Motor neuron (in vitro differentiated cells): ENCODE data around the gene CHST8. TPM values are rescaled to one million over a fixed set of nuclear protein-coding genes. Genes with fewer than 3 reads are reported as not detected.

Experiments used
- ATAC-seq, 8 experiments: fragments of 200-7000 bp; cut with Tn5 transposase; replicated peaks in 6 of 8; 2 replicates each; pipeline ENCODE4 v1.8.0; 2021; ENCODE audit warnings: mild to moderate bottlenecking in 8 of 8, moderate library complexity in 8 of 8
- H3K27ac ChIP-seq, 2 donors: fragments of 250-450 bp; sonication (Bioruptor Pico); 2 replicates each; pipeline ENCODE4 v1.9.0; 2021; ENCODE audit warnings: antibody characterized with exemption in 2 of 2, mild to moderate bottlenecking in 2 of 2, moderate library complexity in 1 of 2
- H3K4me1 ChIP-seq, 2 donors: fragments of 250-450 bp; sonication (Bioruptor Pico); replicated peaks in 1 of 2; 2 replicates each; pipeline ENCODE4 v1.6.1; 2021; ENCODE audit warnings: antibody characterized with exemption in 2 of 2, mild to moderate bottlenecking in 2 of 2, moderate library complexity in 1 of 2
- H3K4me3 ChIP-seq, 5 donors: fragments of 250-450 bp; sonication (Bioruptor Pico); 2 replicates each; pipeline ENCODE4 v1.9.0; 2021; ENCODE audit warnings: antibody characterized with exemption in 5 of 5, mild to moderate bottlenecking in 5 of 5, moderate library complexity in 4 of 5
- WGBS, 10 experiments: fragments of 450-650 bp; shearing (Covaris generic); methylation state at CpG; one replicate each; pipeline ENCODE4 v1.0.0; 2022; 5-methylcytosine and 5-hydroxymethylcytosine counted together
- in situ Hi-C, 9 experiments: fragments of 400-800 bp; cut with MboI; loops; one replicate each; pipeline ENCODE4 v1.15.0; 2021; ENCODE audit warnings: low sequenced_read_pairs in 9 of 9, low pct_unique_long_range_greater_than_20kb in 2 of 9; ENCODE audit not compliant: unreplicated experiment in 9 of 9
- total RNA-seq, 8 experiments: library from RNA; unstranded; fragments of 300-600 nt; gene quantifications; 2 replicates each; pipeline versions ENCODE4 v1.2.3 to v1.2.4, GENCODE V29; 2022

Gene CHST8
- total RNA-seq, 8 experiments from 2014 or later: 0.84 to 17.0 (median 11.5) TPM

DNA sequence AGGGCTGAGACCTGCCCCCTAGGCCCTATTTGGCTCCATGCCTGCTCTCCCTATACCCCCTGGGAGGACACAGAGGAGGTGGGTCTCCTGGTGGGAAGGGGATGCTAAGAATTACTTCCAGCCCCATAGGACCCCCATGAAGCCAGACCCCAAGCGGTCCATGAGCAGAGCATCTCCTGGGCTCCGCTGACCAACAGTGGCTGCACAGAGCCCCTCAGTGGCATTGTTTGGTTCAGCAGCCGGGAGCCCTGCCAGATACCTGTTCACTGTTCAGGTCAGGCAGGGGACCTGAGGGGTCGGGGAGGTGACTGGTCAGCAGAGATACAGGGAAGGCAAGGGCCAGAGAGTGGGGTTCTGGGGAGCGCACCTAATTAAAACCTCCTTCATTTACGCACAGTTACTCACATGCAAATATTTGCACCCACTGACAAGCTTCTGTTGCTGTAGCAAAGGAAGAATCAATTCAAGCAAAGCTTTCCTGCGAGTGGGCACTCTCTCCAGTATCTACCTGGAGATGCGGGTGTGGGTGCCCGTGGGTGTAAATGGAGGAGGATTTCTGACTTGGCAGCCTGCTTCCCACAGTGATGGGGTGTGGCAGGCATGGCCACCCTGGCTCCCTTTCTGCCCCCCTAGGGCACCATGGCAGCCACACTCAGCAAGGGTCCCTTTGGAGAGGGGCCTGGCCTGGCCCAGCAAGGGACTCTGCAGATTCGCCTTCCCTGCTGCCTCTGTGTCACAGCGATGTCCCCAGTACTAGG, 83.5 kb downstream of the CHST8 start:
- Histone ChIP-seq H3K27ac (no peak overlapping the region), H3K4me1 (peaks cover 7 to 22% of the 10 kb centered on the region in 2 donors), H3K4me3 (no peak overlapping the region)
- in situ Hi-C loops: no loop called here
- ATAC-seq: peak in 4 of 8 experiments; percentile 18 to 58 (median 32)
- 36 to 100% (median 60%) methylated on average over 1 to 4 of the region's 11 CpGs; no CpG with 5 or more reads in 6 of the 10 experiments for WGBS, 10 experiments

DNA sequence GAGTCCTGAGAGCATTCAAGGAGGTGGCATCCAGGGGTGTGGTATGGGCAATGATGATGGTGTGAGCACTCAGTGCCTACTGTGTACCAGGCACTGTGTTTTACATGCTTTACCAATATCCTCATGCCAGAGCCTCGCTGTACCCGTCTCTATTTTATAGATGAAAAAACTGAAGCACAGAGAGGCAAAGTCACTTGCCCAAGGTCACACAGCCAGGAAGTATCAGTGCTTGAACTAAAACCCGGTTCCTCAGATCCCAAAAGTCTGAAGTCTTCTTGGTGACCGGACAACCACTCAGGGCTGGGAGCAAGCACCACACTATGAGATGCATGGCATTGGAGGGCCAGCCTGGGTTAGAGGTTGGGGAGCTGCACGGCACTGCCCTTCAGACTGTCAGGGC, 84.1 kb downstream of the CHST8 start:
- 42 to 100% (median 73%) methylated on average over 1 to 3 of the region's 5 CpGs; no CpG with 5 or more reads in 4 of the 10 experiments for WGBS, 10 experiments
- in situ Hi-C loops: no loop called here

DNA sequence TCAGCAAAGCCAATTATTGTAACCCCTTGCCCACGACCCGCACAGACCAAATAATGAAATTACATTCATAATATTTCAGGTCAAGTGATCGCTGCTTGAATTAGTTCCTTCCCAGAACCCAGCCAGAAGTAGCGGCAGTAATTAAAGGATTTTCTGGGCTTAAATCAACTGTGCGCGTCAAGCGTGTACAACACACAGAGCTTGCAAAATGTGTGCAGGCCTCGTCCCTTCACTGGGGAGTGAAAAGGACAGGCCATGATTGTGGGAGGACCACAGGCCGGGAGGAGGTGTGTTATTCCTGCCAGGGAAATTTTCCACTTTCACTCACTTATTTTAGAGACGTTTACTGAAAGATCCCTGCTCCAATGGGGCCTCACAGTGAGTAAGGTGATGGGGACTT, 84.9 kb downstream of the CHST8 start:
- in situ Hi-C loops: no loop called here

More for the DNA sequence above, 84.1 kb downstream of the CHST8 start:
- Histone ChIP-seq H3K4me3 (no peak overlapping the region), H3K4me1 (peaks cover 7 to 24% of the 10 kb centered on the region in 2 donors), H3K27ac (no peak overlapping the region)
- ATAC-seq: no peak

DNA sequence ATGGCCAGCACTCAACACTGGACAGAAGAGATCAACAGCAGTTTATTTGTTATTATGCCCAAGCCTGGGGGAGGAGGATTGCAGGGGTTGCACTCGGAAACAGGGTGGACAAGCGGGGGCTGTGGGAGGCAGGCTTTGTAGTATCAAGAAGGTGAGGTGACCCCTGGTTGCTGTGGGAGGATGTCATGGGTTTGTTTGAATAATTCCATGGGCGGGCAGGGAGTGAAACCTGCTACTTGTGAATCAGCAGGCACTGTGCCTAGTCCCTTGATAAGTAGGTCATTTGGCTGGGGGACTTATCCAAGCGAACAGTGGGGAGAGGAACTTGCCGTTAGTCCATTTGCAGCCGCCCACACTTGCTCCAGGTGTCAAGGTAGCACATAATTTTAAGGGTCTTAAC, 90.5 kb downstream of the CHST8 start:
- Histone ChIP-seq H3K4me3 (no peak overlapping the region), H3K27ac (no peak overlapping the region), H3K4me1 (peaks cover 0 to 14% of the 10 kb centered on the region in 2 donors)
- WGBS, 10 experiments: 11 to 100% (median 36%) methylated on average over 1 to 3 of the region's 6 CpGs; no CpG with 5 or more reads in 2 of the 10 experiments
- in situ Hi-C loops: no loop called here
- peak in 2 of 8 experiments; percentile 60 to 72 for ATAC-seq

More for the DNA sequence above, 84.9 kb downstream of the CHST8 start:
- no peak overlapping the region for H3K4me3 ChIP-seq
- peaks cover 7 to 26% of the 10 kb centered on the region in 2 donors for H3K4me1 ChIP-seq
- WGBS, 10 experiments: 33 to 80% (median 58%) methylated on average over 1 to 7 of the region's 10 CpGs; no CpG with 5 or more reads in 1 of the 10 experiments
- H3K27ac ChIP-seq: peak overlapping the region; percentile 45
- ATAC-seq: peak in 5 of 8 experiments; percentile 54 to 87 (median 81)

DNA sequence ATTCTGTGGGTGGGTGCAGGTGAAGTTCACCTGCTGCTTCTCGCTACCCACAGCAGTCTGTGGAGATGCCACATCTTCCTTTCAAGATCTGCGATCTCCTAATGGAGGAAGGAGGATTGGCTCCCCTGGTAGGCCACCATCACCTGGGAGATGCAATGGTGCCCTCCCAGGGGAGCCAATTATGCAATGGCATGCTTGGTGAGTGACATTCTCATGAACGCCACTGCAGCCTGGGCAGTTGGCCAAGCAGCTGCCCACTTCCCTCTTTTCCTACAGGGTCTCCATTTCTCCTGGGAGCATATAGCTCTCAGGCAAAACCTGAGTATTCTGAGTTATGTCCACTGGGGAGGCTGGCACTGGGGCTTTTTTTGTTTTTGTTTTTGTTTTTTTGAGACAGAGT, 91.4 kb downstream of the CHST8 start:
- H3K27ac ChIP-seq: no peak overlapping the region
- H3K4me1 ChIP-seq: peaks cover 6 to 11% of the 10 kb centered on the region in 2 donors
- no peak for ATAC-seq
- WGBS, 10 experiments: 20% methylated on average over 1 of the region's 3 CpGs; no CpG with 5 or more reads in 9 of the 10 experiments
- in situ Hi-C loops: no loop called here
- H3K4me3 ChIP-seq: no peak overlapping the region

DNA sequence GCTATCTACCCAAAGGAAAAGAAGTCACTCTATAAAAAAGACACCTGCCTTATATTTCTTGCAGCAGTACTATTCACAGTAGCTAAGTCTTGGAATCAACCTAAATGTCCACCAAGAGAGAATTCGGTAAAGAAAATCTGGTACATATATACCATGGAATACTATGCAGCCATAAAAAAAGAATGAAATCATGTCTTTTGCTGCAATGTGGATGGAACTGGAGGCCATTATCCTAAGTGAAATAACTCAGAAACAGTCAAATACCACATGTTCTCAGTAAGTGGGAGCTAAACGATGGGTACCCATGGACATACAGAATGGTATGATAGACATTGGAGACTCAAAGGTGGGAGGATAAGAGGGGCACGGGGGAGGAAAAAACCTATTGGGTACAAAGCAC, 92.4 kb downstream of the CHST8 start:
- peaks cover 16% of the 10 kb centered on the region in 2 donors for H3K4me1 ChIP-seq
- 0 to 100% (median 72%) methylated on average over 1 to 3 of the region's 3 CpGs; no CpG with 5 or more reads in 1 of the 10 experiments for WGBS, 10 experiments
- no peak overlapping the region for H3K27ac ChIP-seq
- no peak for ATAC-seq
- in situ Hi-C loops: no loop called here
- H3K4me3 ChIP-seq: no peak overlapping the region

DNA sequence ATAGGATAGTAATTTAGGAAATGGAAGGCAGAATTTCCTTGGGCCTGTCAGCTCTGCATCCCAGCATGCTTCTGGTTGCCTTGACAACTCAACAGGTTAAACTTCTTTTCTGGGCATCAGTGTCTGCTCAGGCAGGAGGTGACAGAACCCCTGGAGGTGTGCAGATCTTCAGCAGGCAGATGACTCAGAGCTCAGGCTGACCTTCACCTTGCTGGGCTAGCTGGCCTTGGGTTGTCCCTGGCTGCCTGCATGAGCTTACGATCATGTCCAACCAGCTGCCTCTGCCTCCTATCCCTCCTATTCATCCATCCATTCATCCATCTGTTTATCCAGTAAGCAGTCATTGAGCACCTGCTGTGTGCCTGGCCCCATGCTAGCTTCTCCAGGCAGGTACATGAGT, 93.7 kb downstream of the CHST8 start:
- H3K4me1 ChIP-seq: peaks cover 26 to 27% of the 10 kb centered on the region in 2 donors
- no peak overlapping the region for H3K27ac ChIP-seq
- no peak for ATAC-seq
- in situ Hi-C loops: no loop called here
- WGBS, 10 experiments: 83 to 100% (median 100%) methylated on average over 1 of the region's 1 CpG; no CpG with 5 or more reads in 7 of the 10 experiments
- H3K4me3 ChIP-seq: no peak overlapping the region

DNA sequence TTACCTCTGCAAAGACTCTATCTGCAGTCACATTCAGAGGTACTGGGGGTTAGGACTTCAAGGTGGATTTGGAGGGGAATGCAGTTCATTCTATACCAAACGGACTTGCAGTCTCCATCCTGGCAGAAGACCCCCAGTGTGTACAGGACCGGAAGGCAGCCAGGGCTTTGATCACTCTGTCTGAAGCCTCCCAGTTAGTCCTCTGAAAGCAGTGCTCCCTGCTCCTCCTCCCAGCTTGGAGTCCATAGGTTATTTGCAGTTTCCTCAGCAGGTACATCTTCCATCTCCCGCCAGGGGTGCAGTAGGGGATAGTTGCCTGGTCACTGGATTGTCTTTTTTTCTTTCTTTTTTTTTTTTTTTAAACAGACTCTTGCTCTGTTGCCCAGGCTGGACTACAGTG, 96.1 kb downstream of the CHST8 start:
- peaks cover 33 to 35% of the 10 kb centered on the region in 2 donors for H3K4me1 ChIP-seq
- WGBS, 10 experiments: 0 to 100% (median 86%) methylated on average over 1 to 3 of the region's 3 CpGs; no CpG with 5 or more reads in 4 of the 10 experiments
- in situ Hi-C loops: no loop called here
- no peak overlapping the region for H3K4me3 ChIP-seq
- no peak for ATAC-seq
- H3K27ac ChIP-seq: peak overlapping the region in 1 of 2 donors; percentile 71

DNA sequence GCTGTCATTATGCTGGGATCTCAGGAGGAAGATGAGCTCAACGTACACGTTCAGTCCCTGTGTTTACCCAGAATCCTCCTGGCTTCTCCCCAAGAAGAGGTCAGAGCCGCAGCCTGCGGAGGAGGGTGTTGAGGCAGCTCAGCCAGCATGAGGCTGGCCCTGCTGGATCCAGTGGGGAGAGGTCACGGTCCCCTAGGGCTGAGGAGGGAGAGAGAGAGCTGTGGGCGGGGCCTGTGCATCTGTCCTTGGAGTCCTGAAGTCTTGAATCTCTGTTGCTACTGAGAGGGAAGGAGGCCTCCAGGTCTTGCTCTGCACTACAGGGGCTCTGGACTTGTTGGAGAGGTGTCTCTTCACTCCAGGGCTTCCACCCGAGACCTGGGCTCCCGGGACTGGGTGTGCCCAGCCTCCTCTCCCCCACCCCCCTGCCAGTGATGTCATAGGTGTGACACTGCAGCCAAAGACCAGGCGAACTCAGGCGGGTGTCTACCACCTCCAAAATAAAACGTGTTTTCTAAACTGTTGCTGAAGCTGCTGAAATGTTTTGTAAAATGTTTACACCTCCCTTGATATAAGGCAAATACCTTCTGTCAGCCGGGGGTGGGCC, 97.0 kb downstream of the CHST8 start:
- 0 to 100% (median 31%) methylated on average over 1 to 6 of the region's 12 CpGs; no CpG with 5 or more reads in 6 of the 10 experiments for WGBS, 10 experiments
- Histone ChIP-seq H3K4me1 (peaks cover 41 to 42% of the 10 kb centered on the region in 2 donors), H3K27ac (peak overlapping the region in 1 of 2 donors; percentile 71), H3K4me3 (no peak overlapping the region)
- in situ Hi-C loops: no loop called here
- peak in 7 of 8 experiments; percentile 5 to 74 (median 57) for ATAC-seq

DNA sequence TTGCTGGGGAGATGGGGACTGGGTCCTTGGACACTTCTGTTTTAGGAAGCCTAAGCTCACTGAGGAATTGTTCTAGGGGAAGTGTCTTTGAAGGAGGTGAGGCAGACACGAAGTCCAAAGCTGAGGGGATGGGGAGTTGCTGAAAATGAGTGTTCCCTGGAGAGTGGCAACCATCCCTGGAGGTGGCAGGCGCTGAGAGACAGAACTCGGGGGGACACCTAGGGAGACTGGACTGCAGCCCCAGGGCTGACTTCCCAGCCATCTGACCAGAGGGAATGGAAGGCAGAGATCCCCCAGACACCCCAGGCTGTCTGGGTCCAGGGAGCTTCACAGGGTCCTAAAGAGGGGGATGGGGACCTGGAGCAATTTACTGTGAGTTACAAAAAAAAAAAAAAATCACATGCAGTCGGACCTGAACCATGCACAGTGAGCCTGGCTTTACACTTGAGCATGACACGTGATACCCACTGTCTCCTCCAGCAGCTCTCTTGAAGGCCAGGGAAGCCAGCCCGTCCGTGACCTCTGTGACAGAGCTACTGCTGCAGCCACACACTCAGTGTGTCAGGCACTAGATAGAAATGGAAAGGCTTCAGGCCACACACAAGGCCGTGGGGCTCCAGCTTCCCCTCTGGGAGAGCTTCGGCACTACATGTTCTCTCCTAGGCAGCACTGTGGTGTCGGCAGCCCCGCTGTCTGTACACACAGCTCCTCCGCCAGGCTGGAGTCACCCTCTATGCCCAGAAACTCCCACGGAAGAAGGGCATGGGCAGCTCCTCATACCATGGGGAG, 97.8 kb downstream of the CHST8 start:
- WGBS, 10 experiments: 0 to 71% (median 53%) methylated on average over 1 to 10 of the region's 13 CpGs; no CpG with 5 or more reads in 4 of the 10 experiments
- no peak overlapping the region for H3K4me3 ChIP-seq
- H3K27ac ChIP-seq: peak overlapping the region; percentile 76 to 87
- H3K4me1 ChIP-seq: peaks cover 48% of the 10 kb centered on the region in 2 donors
- in situ Hi-C loops: no loop called here
- peak in 5 of 8 experiments; percentile 36 to 82 (median 80) for ATAC-seq

DNA sequence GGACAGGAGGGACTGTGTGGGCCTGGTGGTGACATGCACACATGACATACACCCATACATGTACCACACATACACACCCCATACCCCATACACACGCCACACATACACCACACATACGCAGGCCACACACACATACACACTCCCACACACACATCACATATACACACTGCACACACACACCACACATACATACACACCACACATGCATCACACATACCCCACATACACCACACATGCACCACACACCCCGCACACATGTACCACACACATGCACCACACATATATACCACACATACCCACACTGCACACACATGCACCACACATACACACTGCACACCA, 98.4 kb downstream of the CHST8 start:
- in situ Hi-C loops: no loop called here
- peaks cover 53 to 54% of the 10 kb centered on the region in 2 donors for H3K4me1 ChIP-seq
- H3K4me3 ChIP-seq: no peak overlapping the region
- no peak for ATAC-seq
- H3K27ac ChIP-seq: peak overlapping the region; percentile 76 to 87
- 60 to 100% (median 92%) methylated on average over 1 to 3 of the region's 3 CpGs; no CpG with 5 or more reads in 7 of the 10 experiments for WGBS, 10 experiments

DNA sequence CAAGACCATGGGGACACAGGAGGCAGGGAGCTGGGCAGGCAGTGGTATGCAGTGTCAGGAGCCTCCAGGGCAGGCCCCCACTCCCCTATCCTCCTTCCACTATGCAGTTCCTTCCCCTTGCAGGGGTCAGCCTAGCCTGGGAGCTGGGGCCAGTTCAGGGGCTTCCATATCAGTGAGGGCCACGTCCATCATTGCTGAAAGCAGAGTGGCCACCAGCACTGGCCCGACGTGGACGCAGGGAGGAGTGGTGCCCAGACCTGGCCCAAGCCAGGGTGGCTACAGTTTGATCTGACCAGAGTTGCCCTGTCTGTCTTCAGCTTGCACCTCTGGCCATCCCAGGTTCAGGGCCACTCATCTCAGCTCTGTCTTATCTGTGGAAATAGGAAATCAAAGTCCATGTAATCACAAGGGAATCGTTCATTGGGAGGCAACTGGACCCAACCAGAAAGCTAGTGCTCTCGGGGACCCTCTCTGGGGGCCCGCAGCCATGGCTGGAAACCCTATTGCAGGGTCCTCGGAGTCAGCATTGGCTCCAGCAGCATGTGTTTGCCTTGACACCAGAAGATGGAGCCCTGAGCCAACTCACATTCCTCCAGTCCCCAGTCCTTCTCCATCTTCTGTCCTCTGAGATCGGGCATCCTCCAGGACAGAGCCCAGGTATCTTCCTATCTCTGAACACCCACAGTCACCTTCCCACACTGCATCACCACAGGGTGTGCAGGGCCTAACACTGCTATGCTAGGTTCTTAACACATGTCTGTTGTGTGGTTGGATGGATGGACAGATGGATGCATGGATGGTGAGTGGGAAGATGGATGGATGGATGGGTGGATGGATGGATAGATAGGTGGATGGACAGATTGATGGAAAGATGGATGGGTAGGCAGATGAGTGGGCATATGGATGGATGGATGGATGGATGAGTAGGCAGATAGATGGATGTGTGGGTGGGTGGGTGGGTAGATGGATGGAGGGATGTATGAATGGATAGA, 99.2 kb downstream of the CHST8 start:
- peak overlapping the region; percentile 32 to 76 for H3K27ac ChIP-seq
- peaks cover 58 to 61% of the 10 kb centered on the region in 2 donors for H3K4me1 ChIP-seq
- ATAC-seq: no peak
- in situ Hi-C loops: no loop called here
- no peak overlapping the region for H3K4me3 ChIP-seq
- WGBS, 10 experiments: 43 to 82% methylated on average over 3 of the region's 9 CpGs; no CpG with 5 or more reads in 8 of the 10 experiments
